Heart left ventricle (tissue), 16 donors: Measurements from ENCODE around the gene EYS. TPM values are rescaled to one million over a fixed set of nuclear protein-coding genes. Genes with fewer than 3 reads are reported as not detected.

Source experiments
- ATAC-seq, 4 donors: fragments of 200-7000 bp; cut with Tn5 transposase; one replicate each; pipeline ENCODE4 v1.9.1; 2020 to 2022; ENCODE audit warnings: moderate library complexity in 4 of 4, mild to moderate bottlenecking in 3 of 4, moderate number of reproducible peaks in 1 of 4
- DNase-seq, 5 donors: peaks; one replicate each; pipeline ENCODE4 v3.0.0-alpha.2; 2020
- H3K27ac ChIP-seq, 12 donors: fragments of 200-600 bp; sonication (generic) in 4 of 12; one replicate each; pipeline versions ENCODE4 v1.5.0 to v1.8.0; 2016 to 2022; ENCODE audit warnings: mild to moderate bottlenecking in 2 of 12
- H3K27me3 ChIP-seq, 9 donors: fragments of 200-600 bp; sonication (generic) in 2 of 9; one replicate each; pipeline versions ENCODE4 v1.5.1 to v1.8.0; 2016 to 2022; ENCODE audit warnings: mild to moderate bottlenecking in 3 of 9
- H3K36me3 ChIP-seq, 9 donors: fragments of 200-600 bp; sonication (generic) in 2 of 9; one replicate each; pipeline versions ENCODE4 v1.5.0 to v1.8.0; 2018 to 2022; ENCODE audit warnings: mild to moderate bottlenecking in 2 of 9
- H3K4me1 ChIP-seq, 12 donors: fragments of 200-600 bp; sonication (generic) in 4 of 12; one replicate each; pipeline versions ENCODE4 v1.5.0 to v1.8.0; 2016 to 2022; ENCODE audit warnings: mild to moderate bottlenecking in 3 of 12
- H3K4me3 ChIP-seq, 12 donors: fragments of 200-600 bp; sonication (generic) in 4 of 12; one replicate each; pipeline versions ENCODE4 v1.5.0 to v1.8.0; 2017 to 2022; ENCODE audit warnings: mild to moderate bottlenecking in 9 of 12, moderate library complexity in 4 of 12
- H3K9me3 ChIP-seq, 12 donors: fragments of 200-600 bp; sonication (generic) in 4 of 12; one replicate each; pipeline versions ENCODE4 v1.5.0 to v1.8.0; 2016 to 2022; ENCODE audit warnings: mild to moderate bottlenecking in 1 of 12
- POLR2A ChIP-seq, 2 donors: fragments of 450-650 bp; IDR thresholded peaks; one replicate each; pipeline ENCODE4 v1.6.1; 2017; ENCODE audit warnings: antibody characterized with exemption in 2 of 2, mild to moderate bottlenecking in 2 of 2, moderate library complexity in 2 of 2
- WGBS, 4 donors: extraction: QIAGEN DNeasy Blood & Tissue Kit in 2 of 4; methylation state at CpG; one replicate each; pipeline versions ENCODE4 v1.1.5 to v1.1.7; 2013 to 2018; 5-methylcytosine and 5-hydroxymethylcytosine counted together
- intact Hi-C, 10 donors: fragments of 100-400 bp; cut with DNase I; formaldehyde crosslinking; loops; one replicate each; pipeline versions ENCODE4 v1.11.1 to v1.14.2; 2022
- polyA plus RNA-seq, 2 donors: library from polyadenylated mRNA; stranded (reverse); fragments of 200-250 nt; gene quantifications; one replicate each; pipeline ENCODE4 v1.2.3, GENCODE V29; 2013
- total RNA-seq, 9 donors: library from RNA; depleted of rRNA in 2 of 9; stranded (reverse); fragments of >200 nt in 2 of 9; fragmentation: NEBNext Ultra II Directional in 3 of 9; extraction: Animal tissue kit (Norgen Biotek cat#: 25700) in 3 of 9; gene quantifications; one replicate each; pipeline versions ENCODE4 v1.1.0 to v1.2.4, GENCODE V29; 2016 to 2023
- TF ChIP-seq, protein P1 (sequence below), 12 donors: fragments of 200-600 bp; sonication (generic) in 4 of 12; IDR thresholded peaks; one replicate each; pipeline versions ENCODE4 v1.5.0 to v1.8.0; 2018 to 2022; ENCODE audit warnings: antibody characterized with exemption in 12 of 12, mild to moderate bottlenecking in 5 of 12
- donor health status: ischemic (EF 13 %, LVEDD 7.1; RV severe dilation, severe dysfunction).
- donor health status: healthy with polysubstance abuse.
- donor health status: DM: no; HTN: yes; CAD: no.
- donor health status: DM: no; HTN: no; CAD: no.
- donor health status: ischemic (EF 25% LVEDD 6.9; RV normal size, moderate dysfunction).
- donor health status: ischemic (EF 25% LVEDD 5.7; RV mildly dilated, moderate dysfunction).
- donor health status: healthy.
- donor health status: DM: yes; HTN: yes; CAD: no.
- donor health status: ischemic (EF 35%, LVEDD 5.7; RV mildly dilated, moderate dysfunction).
- donor health status: nonischemic (EF 11% LVEDD 7.7; RV severe dilation, severe dysfunction).
- donor health status: DM: yes; HTN: yes; CAD: no.
- donor health status: PGD.
- donor health status: ischemic (EF 29% LVEDD 5.4; RV normal size, mild dysfunction).
- donor health status: nonischemic (EF 23%, LVEDD 6.1; RV moderate dilation, normal function).

EYS gene
- total and polyA plus RNA-seq, 11 donors: 0.07 to 0.27 (median 0.08) TPM; not detected in 8

DNA sequence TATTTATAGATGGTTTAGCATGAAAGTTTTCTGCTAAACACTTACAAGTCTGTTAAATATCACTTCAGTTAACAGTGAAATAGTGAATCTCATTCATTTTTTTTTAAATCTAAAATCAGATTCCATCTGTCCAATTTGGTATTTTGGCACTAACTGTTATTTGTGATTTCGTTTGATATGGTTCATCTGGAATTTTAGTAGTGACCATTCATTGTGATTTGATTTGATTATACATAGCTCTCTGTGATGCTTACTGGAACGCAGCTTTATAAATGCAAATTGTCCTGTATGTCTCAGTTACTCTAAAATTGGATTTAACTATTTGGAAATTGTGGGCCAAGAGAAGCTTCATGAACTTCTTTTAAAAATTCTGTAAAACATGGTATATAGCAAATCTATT is 571.5 kb downstream of the EYS start:
- Histone ChIP-seq H3K4me1 (no peaks in the 10 kb centered on the region), H3K27ac (no peak overlapping the region), H3K36me3 (no peaks in the 10 kb centered on the region), H3K27me3 (no peaks in the 10 kb centered on the region), H3K4me3 (no peak overlapping the region), H3K9me3 (peaks cover 0 to 12% (median 0%) of the 10 kb centered on the region in 12 donors)
- 63 to 69% (median 65%) methylated on average over 2 of the region's 2 CpGs for WGBS, 4 donors
- intact Hi-C loops: no loop called here
- TF ChIP-seq POLR2A (IDR thresholded peaks at IDR 0.05): no peak
- TF ChIP-seq, protein P1, sequence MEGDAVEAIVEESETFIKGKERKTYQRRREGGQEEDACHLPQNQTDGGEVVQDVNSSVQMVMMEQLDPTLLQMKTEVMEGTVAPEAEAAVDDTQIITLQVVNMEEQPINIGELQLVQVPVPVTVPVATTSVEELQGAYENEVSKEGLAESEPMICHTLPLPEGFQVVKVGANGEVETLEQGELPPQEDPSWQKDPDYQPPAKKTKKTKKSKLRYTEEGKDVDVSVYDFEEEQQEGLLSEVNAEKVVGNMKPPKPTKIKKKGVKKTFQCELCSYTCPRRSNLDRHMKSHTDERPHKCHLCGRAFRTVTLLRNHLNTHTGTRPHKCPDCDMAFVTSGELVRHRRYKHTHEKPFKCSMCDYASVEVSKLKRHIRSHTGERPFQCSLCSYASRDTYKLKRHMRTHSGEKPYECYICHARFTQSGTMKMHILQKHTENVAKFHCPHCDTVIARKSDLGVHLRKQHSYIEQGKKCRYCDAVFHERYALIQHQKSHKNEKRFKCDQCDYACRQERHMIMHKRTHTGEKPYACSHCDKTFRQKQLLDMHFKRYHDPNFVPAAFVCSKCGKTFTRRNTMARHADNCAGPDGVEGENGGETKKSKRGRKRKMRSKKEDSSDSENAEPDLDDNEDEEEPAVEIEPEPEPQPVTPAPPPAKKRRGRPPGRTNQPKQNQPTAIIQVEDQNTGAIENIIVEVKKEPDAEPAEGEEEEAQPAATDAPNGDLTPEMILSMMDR (IDR thresholded peaks at IDR 0.05): no peak
- DNase-seq (no peak), ATAC-seq (no peak)

DNA sequence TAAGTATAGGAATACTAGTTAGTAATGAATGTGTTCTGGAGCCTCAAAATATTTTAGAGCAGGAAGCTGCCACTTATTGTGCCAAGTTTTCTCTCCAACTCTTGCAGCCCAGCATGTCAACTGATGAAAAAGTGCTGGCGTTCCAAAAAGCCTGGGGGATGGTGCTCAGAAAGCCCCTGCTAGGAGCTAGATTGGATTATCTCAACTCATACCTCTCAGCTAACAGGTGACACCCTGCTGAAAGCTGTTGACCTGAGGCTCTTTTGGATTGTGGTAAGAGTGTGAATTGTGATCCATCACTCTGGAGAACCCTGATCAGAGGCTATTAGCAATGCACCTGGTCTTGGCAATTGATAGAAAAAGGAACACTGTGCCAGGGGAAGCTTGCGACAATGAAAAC is 580.4 kb downstream of the EYS start:
- no peak overlapping the region for H3K4me3 ChIP-seq
- intact Hi-C loops: no loop called here
- no peak overlapping the region for H3K27ac ChIP-seq
- no peaks in the 10 kb centered on the region for H3K27me3 ChIP-seq
- 52 to 56% (median 54%) methylated on average over 2 of the region's 2 CpGs for WGBS, 4 donors
- TF ChIP-seq, protein P1 (IDR thresholded peaks at IDR 0.05): no peak
- TF ChIP-seq POLR2A (IDR thresholded peaks at IDR 0.05): no peak
- ATAC-seq (no peak), DNase-seq (no peak)
- no peaks in the 10 kb centered on the region for H3K9me3 ChIP-seq
- H3K4me1 ChIP-seq: no peaks in the 10 kb centered on the region
- H3K36me3 ChIP-seq: no peaks in the 10 kb centered on the region

DNA sequence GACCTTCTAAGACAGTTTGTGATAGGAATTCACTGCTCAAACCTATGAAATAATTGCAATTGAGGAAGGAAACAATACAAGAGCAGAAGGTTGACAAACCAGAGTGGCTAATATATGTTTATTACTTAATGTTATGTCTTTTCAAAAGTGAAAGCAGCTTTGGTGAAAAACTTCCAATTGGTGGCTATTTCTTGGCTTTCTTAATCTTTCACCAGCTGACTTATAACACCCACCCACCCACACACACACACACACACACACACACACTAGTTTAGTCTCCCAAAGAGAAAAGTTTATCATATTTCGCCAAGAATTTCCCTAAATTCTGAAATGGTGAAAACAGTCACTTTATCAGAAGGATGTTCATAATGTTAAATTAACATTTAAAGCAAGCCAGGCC is 583.5 kb downstream of the EYS start:
- DNase-seq (no peak), ATAC-seq (no peak)
- WGBS, 4 donors: 75 to 83% (median 81%) methylated on average over 1 of the region's 1 CpG
- Histone ChIP-seq H3K36me3 (no peaks in the 10 kb centered on the region), H3K4me1 (no peaks in the 10 kb centered on the region), H3K4me3 (no peak overlapping the region), H3K27me3 (no peaks in the 10 kb centered on the region), H3K9me3 (no peaks in the 10 kb centered on the region), H3K27ac (peak overlapping the region in 1 of 12 donors; percentile 27)
- TF ChIP-seq, protein P1 (IDR thresholded peaks at IDR 0.05): no peak
- TF ChIP-seq POLR2A (IDR thresholded peaks at IDR 0.05): no peak
- intact Hi-C loops: no loop called here

DNA sequence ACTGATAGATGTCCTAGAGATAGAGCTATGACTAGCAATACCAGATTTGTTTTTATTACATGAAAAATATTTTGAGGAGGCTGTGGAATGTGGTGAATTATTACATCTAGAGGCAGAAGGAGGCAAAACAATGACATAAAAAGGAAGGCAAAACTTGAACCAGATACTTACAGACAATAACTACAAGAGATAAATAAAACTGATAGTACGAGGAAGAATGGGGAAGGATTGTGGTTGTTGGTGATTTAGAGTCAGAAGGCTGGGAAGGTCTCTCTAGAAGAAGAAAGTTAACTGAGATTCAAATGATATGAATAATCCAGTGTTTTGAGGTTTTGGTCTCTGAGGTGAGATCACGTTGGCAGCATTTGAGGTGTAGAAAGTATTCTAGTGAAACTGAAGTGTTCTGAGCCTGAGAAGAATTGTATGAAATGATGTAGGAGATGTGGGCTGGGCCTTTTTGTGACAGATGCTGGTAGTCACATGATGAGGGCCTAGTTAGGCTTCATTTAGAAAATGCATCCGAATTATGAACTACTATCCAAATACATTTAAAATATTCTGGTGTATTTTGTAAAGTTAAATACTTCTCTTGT is 589.1 kb downstream of the EYS start:
- 79 to 90% (median 83%) methylated on average over 3 of the region's 3 CpGs for WGBS, 4 donors
- Histone ChIP-seq H3K9me3 (no peaks in the 10 kb centered on the region), H3K27ac (no peak overlapping the region), H3K4me1 (no peaks in the 10 kb centered on the region), H3K36me3 (no peaks in the 10 kb centered on the region), H3K4me3 (no peak overlapping the region), H3K27me3 (no peaks in the 10 kb centered on the region)
- intact Hi-C loops: no loop called here
- no peak for ATAC-seq
- DNase-seq: no peak
- TF ChIP-seq, protein P1 (IDR thresholded peaks at IDR 0.05): no peak
- no peak for TF ChIP-seq POLR2A (IDR thresholded peaks at IDR 0.05)
